Activated naive CD4-positive, alpha-beta T cell (primary cell): ENCODE measurements around the gene SDF2L1.
"Not testable (repeated sequence)": the region's sequence is repeated elsewhere in the genome, so short reads cannot be mapped to it uniquely, and the experiment has no call there.

Source experiments
- DNase-seq, 4 experiments: peaks; one replicate each; lab custom pipeline; 2025; lab: John Stamatoyannopoulos, UW

Gene SDF2L1

GRCh38 chr22:21636629-21637218 is 5.4 kb upstream of the SDF2L1 start:
- DNase-seq = no peak

DNA sequence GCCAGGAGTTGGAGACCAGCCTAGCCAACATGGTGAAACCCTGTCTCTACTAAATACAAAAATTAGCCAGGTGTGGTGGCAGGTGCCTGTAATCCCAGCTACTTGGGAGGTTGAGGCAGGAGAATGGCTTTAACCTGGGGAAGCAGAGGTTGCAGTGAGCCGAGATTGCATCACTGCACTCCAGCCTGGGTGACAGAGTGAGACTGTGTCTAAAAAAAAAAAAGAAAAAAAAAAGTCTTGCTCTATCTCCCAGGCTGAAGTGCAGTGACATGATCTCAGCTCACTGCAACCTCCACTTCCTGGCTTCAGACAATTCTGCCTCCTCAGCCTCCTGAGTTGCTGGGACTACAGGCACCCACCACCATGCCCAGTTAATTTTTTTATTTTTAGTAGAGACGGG is 4.7 kb upstream of the SDF2L1 start:
- DNase-seq = not testable (repeated sequence)

GRCh38 chr22:21639359-21639758 is 2.7 kb upstream of the SDF2L1 start:
- DNase-seq = no peak

- no peak for DNase-seq
Observed at GRCh38 chr22:21640810-21641209, 1.3 kb upstream of the SDF2L1 start.

DNA sequence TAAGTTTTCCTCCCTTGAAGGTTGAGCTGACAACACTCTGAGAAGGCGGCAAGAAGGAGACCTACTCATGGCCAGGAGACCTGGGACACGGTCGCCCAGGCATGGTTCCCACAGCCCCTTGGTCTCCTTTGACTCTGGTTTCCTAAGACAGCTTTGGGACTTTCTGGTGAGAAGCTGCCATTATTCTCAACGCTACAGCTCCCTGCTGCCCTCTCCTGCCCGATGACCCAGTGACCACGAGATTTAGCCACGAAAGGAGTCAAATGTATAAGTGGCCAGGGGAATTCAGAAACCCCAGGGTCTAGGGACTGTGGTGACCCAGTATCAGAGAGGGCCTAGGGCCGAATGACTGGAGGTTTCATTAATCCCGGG is 699 bp upstream of the SDF2L1 start:
- no peak for DNase-seq

DNA sequence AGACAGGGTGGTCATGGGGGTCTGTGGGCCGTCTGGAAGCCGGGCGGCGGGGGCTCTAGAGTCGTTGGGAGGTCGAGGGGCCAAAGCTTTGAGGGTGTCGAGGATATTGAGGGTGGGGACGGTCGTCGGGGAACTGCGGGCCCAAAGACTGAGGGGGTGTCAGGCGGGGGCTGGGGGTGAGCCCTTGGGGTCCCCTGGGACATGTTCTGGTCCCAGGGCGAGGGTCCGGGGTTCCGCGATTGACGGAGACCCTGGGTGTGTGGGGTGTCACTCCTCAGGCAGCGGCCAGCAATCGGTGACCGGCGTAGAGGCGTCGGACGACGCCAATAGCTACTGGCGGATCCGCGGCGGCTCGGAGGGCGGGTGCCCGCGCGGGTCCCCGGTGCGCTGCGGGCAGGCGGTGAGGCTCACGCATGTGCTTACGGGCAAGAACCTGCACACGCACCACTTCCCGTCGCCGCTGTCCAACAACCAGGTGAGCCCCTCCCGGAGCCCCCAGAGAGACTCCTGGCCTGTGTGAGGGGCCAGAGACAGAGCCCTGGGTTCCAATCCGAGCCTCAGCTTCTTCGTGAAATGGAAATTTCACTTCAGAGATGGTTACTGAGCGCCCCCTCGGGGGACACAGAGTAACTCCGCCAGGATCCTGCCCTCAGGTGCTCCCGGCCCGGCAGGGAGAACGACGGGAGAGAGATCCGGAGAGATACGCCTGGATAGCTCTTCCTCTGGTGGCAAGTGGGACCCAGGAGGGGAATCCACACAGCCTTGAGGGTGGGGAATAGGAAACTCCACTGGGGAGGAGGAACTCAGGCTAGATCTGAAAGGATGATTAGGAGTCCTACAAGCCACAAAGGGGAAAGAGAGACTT is 714 bp downstream of the SDF2L1 start:
- DNase-seq = peak in 2 of 4 experiments; percentile 37 to 44

GRCh38 chr22:21643533-21644357 is 1.6 kb downstream of the SDF2L1 start:
- DNase-seq = no peak

GRCh38 chr22:21645513-21645912 is 3.4 kb downstream of the SDF2L1 start:
- not testable (repeated sequence) for DNase-seq

DNA sequence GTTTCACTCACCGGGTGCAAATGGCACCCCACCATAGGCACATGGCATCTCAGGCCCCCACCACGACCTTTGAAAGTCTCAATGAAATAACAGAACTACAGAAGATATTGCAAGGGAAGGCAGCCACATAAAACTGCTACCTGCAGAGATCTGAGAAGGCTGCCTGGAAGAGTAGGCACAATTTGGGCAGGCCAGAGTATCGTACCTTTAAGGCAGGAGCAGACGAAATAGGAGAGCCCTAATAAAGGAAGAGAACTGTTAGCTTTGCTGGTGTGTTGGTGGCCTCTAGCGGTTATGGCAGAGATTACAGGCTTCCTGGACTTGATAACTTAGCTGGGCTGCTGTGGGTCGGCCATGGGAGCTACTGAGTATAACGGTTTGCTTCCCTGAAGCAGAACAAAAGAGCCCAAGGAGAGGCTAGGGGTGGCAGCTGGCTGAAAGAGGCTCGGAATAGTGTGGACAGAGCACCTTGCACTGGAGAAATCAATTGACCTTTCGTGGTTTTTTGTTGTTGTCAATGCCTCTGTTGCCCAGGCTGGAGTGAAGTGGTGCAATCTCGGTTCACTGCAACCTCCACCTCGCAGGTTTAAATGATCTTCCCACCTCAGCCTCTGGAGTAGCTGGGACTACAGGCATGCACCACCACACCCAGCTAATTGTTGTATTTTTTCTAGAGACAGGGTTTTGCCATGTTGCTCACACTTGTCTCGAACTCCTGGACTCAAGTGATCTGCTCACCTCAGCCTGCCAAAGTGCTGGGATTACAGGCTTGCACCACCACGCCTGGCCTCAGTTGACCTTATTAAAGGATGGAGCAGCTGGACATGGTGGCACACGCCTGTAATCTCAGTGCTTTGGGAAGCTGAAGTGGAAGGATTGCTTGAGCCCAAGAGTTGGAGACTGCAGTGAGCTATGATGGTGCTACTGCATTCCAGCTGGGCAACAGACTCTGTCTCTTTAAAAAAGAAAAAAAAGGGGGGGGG is 4.8 kb downstream of the SDF2L1 start:
- peak in 3 of 4 experiments; percentile 28 to 66 (median 33) for DNase-seq

- no peak for DNase-seq
Observed at GRCh38 chr22:21650280-21650679, 8.2 kb downstream of the SDF2L1 start.

DNA sequence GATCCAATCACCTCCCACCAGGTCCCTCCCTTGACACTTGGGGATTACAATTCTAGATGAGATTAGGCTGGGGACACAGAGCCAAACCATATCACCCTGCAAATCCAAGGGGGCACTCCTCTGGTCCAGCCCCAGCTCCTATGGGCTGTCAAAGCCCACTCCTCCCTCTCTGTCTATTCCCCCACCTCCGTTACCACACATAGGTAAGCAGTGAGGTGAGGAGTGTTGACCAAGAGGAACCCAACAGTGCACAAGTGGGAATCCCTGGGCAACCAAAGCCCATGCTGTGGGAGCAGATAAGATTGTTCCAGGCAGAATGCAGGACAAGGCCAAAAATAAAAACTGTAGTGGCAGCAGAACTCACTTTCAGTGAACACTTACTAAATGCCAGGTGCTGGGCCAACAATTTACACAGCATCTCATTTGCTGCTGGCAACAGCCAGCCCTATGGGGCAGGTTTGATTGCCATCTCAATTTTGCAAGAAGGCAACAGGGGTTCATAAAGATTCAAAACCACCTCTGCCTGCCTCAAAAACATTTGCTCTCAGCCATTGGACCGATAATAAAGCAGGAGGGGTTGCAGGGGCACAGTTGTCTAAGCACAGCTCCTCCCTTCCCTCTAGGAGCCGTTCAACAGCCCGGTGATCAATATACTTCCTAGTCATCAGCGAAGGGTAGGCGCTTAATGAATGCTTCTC is 8.9 kb downstream of the SDF2L1 start:
- no peak for DNase-seq

- no peak for DNase-seq
Observed at GRCh38 chr22:21651521-21652009, 9.5 kb downstream of the SDF2L1 start.

DNA sequence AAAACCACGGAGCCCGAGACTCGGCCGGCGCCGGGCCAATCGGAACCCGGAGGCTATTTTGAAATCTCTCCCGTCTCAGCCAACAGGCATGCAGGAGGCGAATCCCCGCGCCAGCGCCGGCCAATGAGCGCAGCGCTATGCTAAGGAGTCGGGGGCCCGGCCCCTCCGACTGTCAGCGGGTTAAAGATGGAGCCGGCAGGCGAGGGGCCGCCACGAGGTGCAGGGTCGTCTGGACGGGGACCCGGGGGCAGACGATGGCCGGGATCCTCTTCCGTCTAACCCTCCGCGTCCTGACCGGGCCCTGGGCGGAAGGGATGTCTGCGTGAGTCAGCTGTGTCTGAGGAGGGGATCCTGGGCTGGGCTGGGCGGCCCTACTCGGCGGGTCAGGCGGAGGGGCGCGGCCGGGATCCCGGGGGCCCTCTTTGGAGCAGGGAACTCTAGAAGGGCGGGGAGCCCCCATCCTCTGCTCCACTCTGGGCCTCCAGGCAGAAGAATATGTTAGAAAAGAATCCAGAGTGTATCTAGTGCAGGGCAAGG is 10.0 kb downstream of the SDF2L1 start:
- DNase-seq = peak; percentile 42 to 75 (median 64)

DNA sequence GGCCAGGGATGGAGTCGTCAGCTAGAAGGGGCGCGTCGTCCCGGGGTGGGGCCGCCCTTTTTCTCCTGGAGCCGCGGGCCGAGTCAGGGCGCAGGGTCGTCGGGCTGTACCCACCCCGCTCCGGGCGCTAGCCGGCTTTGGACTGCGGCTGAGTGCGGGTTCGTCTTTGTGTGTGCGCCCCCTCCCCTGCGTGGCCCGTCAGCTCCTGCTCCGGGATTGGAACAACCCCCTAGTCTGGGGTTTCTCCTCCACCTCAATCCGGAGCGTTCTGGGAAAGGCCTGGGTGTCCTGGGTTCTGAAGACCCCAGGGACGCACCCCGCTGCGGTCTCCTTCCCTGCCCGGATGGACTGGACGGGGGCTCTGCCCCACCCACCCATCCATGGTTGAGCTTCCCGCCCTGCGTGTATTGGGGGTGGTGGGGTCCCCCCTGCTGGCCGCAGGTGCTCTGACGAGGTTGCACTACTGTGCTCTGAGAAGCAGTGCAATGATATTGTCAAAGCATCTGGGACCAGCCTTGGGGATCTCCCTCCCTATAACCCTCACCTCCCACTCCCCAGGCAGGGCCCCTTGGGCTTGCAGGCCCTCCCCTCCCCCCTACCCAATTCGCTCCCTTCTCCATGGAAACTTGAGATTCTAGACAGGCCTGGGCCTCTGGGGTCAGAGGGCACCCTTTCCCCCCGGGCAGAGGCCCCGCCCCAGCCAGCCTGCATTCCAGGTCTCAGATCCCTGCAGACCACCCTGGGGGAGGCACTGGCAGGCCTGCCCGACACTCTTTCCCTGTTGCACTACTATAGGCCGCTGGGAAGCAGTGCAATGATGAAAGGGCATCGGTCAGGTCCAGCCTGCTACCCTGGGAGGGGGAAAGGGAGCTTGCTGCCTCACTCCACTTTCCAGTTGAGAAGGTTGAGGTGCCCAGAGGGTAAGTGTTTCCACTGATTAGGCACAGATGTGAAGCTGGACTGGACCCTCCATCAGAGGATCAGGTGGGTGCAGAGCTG is 10.7 kb downstream of the SDF2L1 start:
- DNase-seq = no peak

DNA sequence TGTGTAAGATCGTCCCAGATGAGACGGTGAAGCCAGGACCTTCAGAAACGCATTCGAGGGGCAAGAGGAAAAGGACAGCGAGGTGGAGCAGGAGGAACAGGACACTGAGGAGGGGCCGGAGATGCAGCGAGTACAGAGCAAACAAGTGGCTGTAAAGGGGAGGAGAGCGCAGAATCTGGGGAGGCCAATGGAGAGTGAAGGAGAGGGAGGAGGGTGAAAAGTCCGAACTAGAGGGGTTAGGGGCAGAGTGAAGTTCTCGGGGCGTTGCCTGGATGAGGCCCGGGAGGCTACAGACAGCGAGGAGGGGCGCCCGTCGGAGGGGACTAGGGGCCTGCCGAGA is 14.9 kb downstream of the SDF2L1 start:
- DNase-seq = no peak

DNA sequence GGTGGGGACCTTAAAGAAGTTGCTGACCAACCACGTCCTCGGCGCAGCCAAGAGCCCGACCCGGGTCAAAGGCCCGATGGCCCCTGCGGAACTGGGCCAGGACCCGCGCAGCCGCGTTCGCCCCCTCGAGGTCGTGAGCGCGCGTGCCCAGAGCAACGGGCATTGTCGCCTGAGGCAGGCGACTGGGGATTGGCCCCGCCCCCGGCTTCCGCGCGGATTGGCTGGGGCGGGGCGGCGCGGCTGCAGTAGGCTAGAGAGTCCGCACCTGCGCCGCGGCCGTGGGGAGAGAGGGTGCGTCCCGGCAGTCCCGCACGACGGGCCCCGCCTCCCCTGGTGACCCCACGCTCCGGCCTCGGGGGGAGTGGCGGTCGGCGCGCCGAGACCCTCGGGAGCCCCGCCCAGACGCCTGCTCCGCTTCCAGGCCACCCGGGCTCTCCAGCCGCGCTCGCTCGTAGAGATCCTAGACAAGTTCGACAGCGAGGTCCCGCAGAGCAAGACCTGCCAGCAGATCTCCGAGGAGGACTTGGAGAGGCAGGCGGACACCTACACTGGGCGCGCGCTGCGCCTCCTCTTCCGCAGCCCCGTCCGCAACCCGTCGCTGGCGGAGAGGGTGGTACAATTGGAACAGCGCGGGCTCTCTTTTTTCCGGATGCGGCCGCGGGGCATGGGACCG is 15.4 kb downstream of the SDF2L1 start:
- DNase-seq = peak; percentile 31 to 63 (median 42)

GRCh38 chr22:21659864-21660525 is 17.9 kb downstream of the SDF2L1 start:
- DNase-seq = no peak

DNA sequence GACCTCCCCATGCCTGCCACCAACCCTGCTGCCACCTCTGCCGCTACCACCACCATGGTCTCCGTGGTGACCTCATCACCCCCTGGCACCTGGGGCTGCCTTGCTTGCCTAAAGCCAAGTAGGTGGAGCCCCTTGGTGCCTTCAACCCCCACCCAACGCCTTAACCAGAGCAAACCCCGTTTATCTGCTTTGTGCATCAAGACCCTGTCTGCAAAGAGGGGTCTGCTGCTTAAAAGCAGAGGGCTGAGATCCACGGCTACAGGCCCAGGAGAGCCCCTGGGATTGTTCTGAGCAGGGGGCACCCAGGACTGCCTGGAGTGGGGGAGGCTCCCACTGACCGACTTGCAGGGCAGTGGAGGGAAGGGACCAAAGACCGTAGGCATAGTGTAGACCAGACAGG is 18.8 kb downstream of the SDF2L1 start:
- DNase-seq = no peak
